ENCODE measurements around the gene DCP1B.
"Not testable (repeated sequence)": the region's sequence is repeated elsewhere in the genome, so short reads cannot be mapped to it uniquely, and the experiment has no call there.

DCP1B gene

GRCh38 chr12:1946296-1946695 lies 58.0 kb downstream of the DCP1B start:
- Histone ChIP-seq H3K9me3 (ENCODE audit: control extremely low read depth in 1 of 5, control insufficient read depth in 4 of 5, insufficient read depth in 2 of 5, low read depth in 1 of 5, low read length in 4 of 5) (no peaks in the 10 kb centered on the region), H3K4me1 (ENCODE audit: control extremely low read depth in 1 of 4, control insufficient read depth in 4 of 4, insufficient read depth in 4 of 4, low read length in 3 of 4) (no peaks in the 10 kb centered on the region), H3K4me3 (ENCODE audit: control insufficient read depth in 1 of 7, extremely low read depth in 1 of 7, insufficient read depth in 4 of 7, low read depth in 2 of 7, low read length in 6 of 7) (no peak overlapping the region), H3K27ac (ENCODE audit: insufficient read depth in 1 of 2, low read depth in 1 of 2, low read length in 2 of 2, poor library complexity in 1 of 2, severe bottlenecking in 2 of 2) (no peak overlapping the region), H3K36me3 (ENCODE audit: control insufficient read depth in 4 of 4, insufficient read depth in 4 of 4, low read length in 3 of 4) (peaks cover 15 to 54% (median 30%) of the 10 kb centered on the region in 4 experiments), H3K27me3 (replicated peaks in 2 of 5; ENCODE audit: control insufficient read depth in 4 of 5, insufficient read depth in 5 of 5, low read length in 4 of 5) (no peaks in the 10 kb centered on the region)
- CTCF ChIA-PET: interaction anchor here (2.5 kb wide), 1 partner anchor 155 kb away, joined by 7 read pairs; no protein-coding TSS in a partner anchor
- 100% methylated on average over 3 of the region's 3 CpGs for WGBS (ENCODE audit: insufficient coverage)
- DNase-seq: no peak
- POLR2A ChIA-PET: no interaction called here

- H3K27me3 ChIP-seq (replicated peaks in 2 of 5; ENCODE audit: control insufficient read depth in 4 of 5, insufficient read depth in 5 of 5, low read length in 4 of 5); POLR2A ChIA-PET; H3K4me3 ChIP-seq (ENCODE audit: control insufficient read depth in 1 of 7, extremely low read depth in 1 of 7, insufficient read depth in 4 of 7, low read depth in 2 of 7, low read length in 6 of 7); H3K4me1 ChIP-seq (ENCODE audit: control extremely low read depth in 1 of 4, control insufficient read depth in 4 of 4, insufficient read depth in 4 of 4, low read length in 3 of 4); H3K9me3 ChIP-seq (ENCODE audit: control extremely low read depth in 1 of 5, control insufficient read depth in 4 of 5, insufficient read depth in 2 of 5, low read depth in 1 of 5, low read length in 4 of 5); DNase-seq; H3K27ac ChIP-seq (ENCODE audit: insufficient read depth in 1 of 2, low read depth in 1 of 2, low read length in 2 of 2, poor library complexity in 1 of 2, severe bottlenecking in 2 of 2): not testable (repeated sequence)
- CTCF ChIA-PET: interaction anchor here (1.2 to 2.5 kb wide), 2 partner anchors 150 to 154 kb away, joined by 4 to 7 read pairs; no protein-coding TSS in a partner anchor
- 100% methylated on average over 1 of the region's 5 CpGs for WGBS (ENCODE audit: insufficient coverage)
- H3K36me3 ChIP-seq (ENCODE audit: control insufficient read depth in 4 of 4, insufficient read depth in 4 of 4, low read length in 3 of 4): peaks cover 16 to 46% (median 28%) of the 10 kb centered on the region in 4 experiments
These were observed 58.8 kb downstream of the DCP1B start for GRCh38 chr12:1945502-1945901.

GRCh38 chr12:1939801-1940607 lies 64.3 kb downstream of the DCP1B start:
- ChIA-PET CTCF (interaction anchor here (0.6 to 6.2 kb wide), 39 partner anchors 9 to 822 kb away, joined by 3 to 108 read pairs (median 5); partner anchors contain the start of genes CACNA2D4 and DCP1B), POLR2A (interaction anchor here (1.1 to 1.4 kb wide), 4 partner anchors 22 to 145 kb away, joined by 3 to 11 read pairs (median 4); no protein-coding TSS in a partner anchor)
- Histone ChIP-seq H3K27me3 (replicated peaks in 2 of 5; ENCODE audit: control insufficient read depth in 4 of 5, insufficient read depth in 5 of 5, low read length in 4 of 5) (no peaks in the 10 kb centered on the region), H3K27ac (ENCODE audit: insufficient read depth in 1 of 2, low read depth in 1 of 2, low read length in 2 of 2, poor library complexity in 1 of 2, severe bottlenecking in 2 of 2) (no peak overlapping the region), H3K4me1 (ENCODE audit: control extremely low read depth in 1 of 4, control insufficient read depth in 4 of 4, insufficient read depth in 4 of 4, low read length in 3 of 4) (peaks cover 0 to 3% (median 2%) of the 10 kb centered on the region in 4 experiments), H3K4me3 (ENCODE audit: control insufficient read depth in 1 of 7, extremely low read depth in 1 of 7, insufficient read depth in 4 of 7, low read depth in 2 of 7, low read length in 6 of 7) (no peak overlapping the region), H3K36me3 (ENCODE audit: control insufficient read depth in 4 of 4, insufficient read depth in 4 of 4, low read length in 3 of 4) (peaks cover 5 to 18% (median 11%) of the 10 kb centered on the region in 4 experiments), H3K9me3 (ENCODE audit: control extremely low read depth in 1 of 5, control insufficient read depth in 4 of 5, insufficient read depth in 2 of 5, low read depth in 1 of 5, low read length in 4 of 5) (no peaks in the 10 kb centered on the region)
- 31% methylated on average over 11 of the region's 16 CpGs for WGBS (ENCODE audit: insufficient coverage)
- peak; percentile 83 to 93 (median 89) for DNase-seq

- no peaks in the 10 kb centered on the region for H3K9me3 ChIP-seq (ENCODE audit: control extremely low read depth in 1 of 5, control insufficient read depth in 4 of 5, insufficient read depth in 2 of 5, low read depth in 1 of 5, low read length in 4 of 5)
- 91% methylated on average over 8 of the region's 10 CpGs for WGBS (ENCODE audit: insufficient coverage)
- CTCF ChIA-PET: interaction anchor here (0.8 to 6.2 kb wide), 34 partner anchors 9 to 822 kb away, joined by 3 to 108 read pairs (median 5); partner anchors contain the start of gene CACNA2D4
- no peaks in the 10 kb centered on the region for H3K27me3 ChIP-seq (replicated peaks in 2 of 5; ENCODE audit: control insufficient read depth in 4 of 5, insufficient read depth in 5 of 5, low read length in 4 of 5)
- peaks cover 0 to 3% (median 2%) of the 10 kb centered on the region in 4 experiments for H3K4me1 ChIP-seq (ENCODE audit: control extremely low read depth in 1 of 4, control insufficient read depth in 4 of 4, insufficient read depth in 4 of 4, low read length in 3 of 4)
- H3K36me3 ChIP-seq (ENCODE audit: control insufficient read depth in 4 of 4, insufficient read depth in 4 of 4, low read length in 3 of 4): peaks cover 5 to 18% (median 11%) of the 10 kb centered on the region in 4 experiments
- no peak overlapping the region for H3K27ac ChIP-seq (ENCODE audit: insufficient read depth in 1 of 2, low read depth in 1 of 2, low read length in 2 of 2, poor library complexity in 1 of 2, severe bottlenecking in 2 of 2)
- H3K4me3 ChIP-seq (ENCODE audit: control insufficient read depth in 1 of 7, extremely low read depth in 1 of 7, insufficient read depth in 4 of 7, low read depth in 2 of 7, low read length in 6 of 7): no peak overlapping the region
- POLR2A ChIA-PET: interaction anchor here (1.1 to 1.4 kb wide), 4 partner anchors 22 to 145 kb away, joined by 3 to 11 read pairs (median 4); no protein-coding TSS in a partner anchor
- no peak for DNase-seq
These were observed 64.9 kb downstream of the DCP1B start for GRCh38 chr12:1939331-1939730.

- DNase-seq: no peak
- Histone ChIP-seq H3K4me1 (ENCODE audit: control extremely low read depth in 1 of 4, control insufficient read depth in 4 of 4, insufficient read depth in 4 of 4, low read length in 3 of 4) (peaks cover 0 to 5% (median 3%) of the 10 kb centered on the region in 4 experiments), H3K27ac (ENCODE audit: insufficient read depth in 1 of 2, low read depth in 1 of 2, low read length in 2 of 2, poor library complexity in 1 of 2, severe bottlenecking in 2 of 2) (no peak overlapping the region), H3K9me3 (ENCODE audit: control extremely low read depth in 1 of 5, control insufficient read depth in 4 of 5, insufficient read depth in 2 of 5, low read depth in 1 of 5, low read length in 4 of 5) (no peaks in the 10 kb centered on the region), H3K4me3 (ENCODE audit: control insufficient read depth in 1 of 7, extremely low read depth in 1 of 7, insufficient read depth in 4 of 7, low read depth in 2 of 7, low read length in 6 of 7) (no peak overlapping the region), H3K27me3 (replicated peaks in 2 of 5; ENCODE audit: control insufficient read depth in 4 of 5, insufficient read depth in 5 of 5, low read length in 4 of 5) (no peaks in the 10 kb centered on the region), H3K36me3 (ENCODE audit: control insufficient read depth in 4 of 4, insufficient read depth in 4 of 4, low read length in 3 of 4) (peaks cover 5 to 18% (median 11%) of the 10 kb centered on the region in 4 experiments)
- ChIA-PET POLR2A (interaction anchor here (0.8 kb wide), 1 partner anchor 141 kb away, joined by 3 read pairs; no protein-coding TSS in a partner anchor), CTCF (interaction anchor here (2.7 to 6.2 kb wide), 3 partner anchors 9 to 144 kb away, joined by 14 to 108 read pairs (median 63); partner anchors contain the start of gene CACNA2D4)
- 99% methylated on average over 11 of the region's 12 CpGs for WGBS (ENCODE audit: insufficient coverage)
These were observed 66.6 kb downstream of the DCP1B start for GRCh38 chr12:1937481-1938224.

GRCh38 chr12:1936406-1937320 lies 67.6 kb downstream of the DCP1B start:
- peak in 1 of 3 donors; percentile 40 for DNase-seq
- Histone ChIP-seq H3K36me3 (ENCODE audit: control insufficient read depth in 4 of 4, insufficient read depth in 4 of 4, low read length in 3 of 4) (peaks cover 5 to 18% (median 11%) of the 10 kb centered on the region in 4 experiments), H3K27ac (ENCODE audit: insufficient read depth in 1 of 2, low read depth in 1 of 2, low read length in 2 of 2, poor library complexity in 1 of 2, severe bottlenecking in 2 of 2) (no peak overlapping the region), H3K27me3 (replicated peaks in 2 of 5; ENCODE audit: control insufficient read depth in 4 of 5, insufficient read depth in 5 of 5, low read length in 4 of 5) (no peaks in the 10 kb centered on the region), H3K9me3 (ENCODE audit: control extremely low read depth in 1 of 5, control insufficient read depth in 4 of 5, insufficient read depth in 2 of 5, low read depth in 1 of 5, low read length in 4 of 5) (no peaks in the 10 kb centered on the region), H3K4me1 (ENCODE audit: control extremely low read depth in 1 of 4, control insufficient read depth in 4 of 4, insufficient read depth in 4 of 4, low read length in 3 of 4) (peaks cover 0 to 15% (median 6%) of the 10 kb centered on the region in 4 experiments), H3K4me3 (ENCODE audit: control insufficient read depth in 1 of 7, extremely low read depth in 1 of 7, insufficient read depth in 4 of 7, low read depth in 2 of 7, low read length in 6 of 7) (no peak overlapping the region)
- 95% methylated on average over 19 of the region's 25 CpGs for WGBS (ENCODE audit: insufficient coverage)
- POLR2A ChIA-PET: no interaction called here
- CTCF ChIA-PET: interaction anchor here (0.8 to 1.6 kb wide), 3 partner anchors 12 to 287 kb away, joined by 3 to 4 read pairs (median 4); no protein-coding TSS in a partner anchor

Measured in common myeloid progenitor, CD34-positive (primary cell).